Stimulated activated CD4-positive, alpha-beta T cell treated with anti-CD3 and anti-CD28 coated beads, Interleukin-4, amount 100 ng/mL, for 1 hour (primary cell): ENCODE results near the gene ABR.
A peak's percentile ranks its signal among the peaks of the same experiment; 100 is the strongest.
"Not testable (repeated sequence)": the region's sequence is repeated elsewhere in the genome, so short reads cannot be mapped to it uniquely, and the experiment has no call there.

ENCODE experiments used
- DNase-seq: peaks from one replicate; pipeline ENCODE4 v3.0.0-alpha.2; 2020

The ABR gene

GRCh38 chr17:1199271-1199743 is 19.5 kb upstream of the ABR start:
- not testable (repeated sequence) for DNase-seq

- no peak for DNase-seq
Measured at GRCh38 chr17:1197781-1198490, 18.2 kb upstream of the ABR start.

GRCh38 chr17:1197379-1197778 is 17.6 kb upstream of the ABR start:
- DNase-seq: no peak

- DNase-seq: no peak
Measured at GRCh38 chr17:1196946-1197345, 17.2 kb upstream of the ABR start.

- DNase-seq: no peak
Measured at GRCh38 chr17:1192911-1193699, 13.3 kb upstream of the ABR start.

- no peak for DNase-seq
Measured at GRCh38 chr17:1190751-1191331, 11.1 kb upstream of the ABR start.

- DNase-seq: no peak
Measured at GRCh38 chr17:1188812-1189504, 9.2 kb upstream of the ABR start.

- DNase-seq: peak; percentile 79
Measured at GRCh38 chr17:1186923-1187771, 7.4 kb upstream of the ABR start.

- DNase-seq: no peak
Measured at GRCh38 chr17:1186214-1186820, 6.5 kb upstream of the ABR start.

GRCh38 chr17:1183171-1183873 is 3.5 kb upstream of the ABR start:
- DNase-seq: no peak

- DNase-seq: no peak
Measured at GRCh38 chr17:1182811-1183170, 3.0 kb upstream of the ABR start.

- DNase-seq: no peak
Measured at GRCh38 chr17:1181753-1182137, 2.0 kb upstream of the ABR start.

- DNase-seq: no peak
Measured at GRCh38 chr17:1180958-1181752, 1.4 kb upstream of the ABR start.

GRCh38 chr17:1179112-1179817 is 516 bp downstream of the ABR start:
- DNase-seq: no peak

- DNase-seq: no peak
Measured at GRCh38 chr17:1177016-1177700, 2.6 kb downstream of the ABR start.

- no peak for DNase-seq
Measured at GRCh38 chr17:1174263-1174880, 5.4 kb downstream of the ABR start.

GRCh38 chr17:1173432-1174262 is 6.1 kb downstream of the ABR start:
- no peak for DNase-seq

GRCh38 chr17:1171953-1172352 is 7.8 kb downstream of the ABR start:
- no peak for DNase-seq
